Upper lobe of left lung (tissue), 6 donors: ENCODE measurements around the gene TFEB. TPM values are rescaled to one million over a fixed set of nuclear protein-coding genes. Genes with fewer than 3 reads are reported as not detected.

Source experiments
- ATAC-seq, 2 donors: fragments of 200-7000 bp; cut with Tn5 transposase; one replicate each; pipeline ENCODE4 v1.9.1; 2022; ENCODE audit warnings: mild to moderate bottlenecking in 2 of 2, moderate library complexity in 2 of 2; ENCODE audit not compliant: low FRiP score in 2 of 2
- DNase-seq, 2 donors: peaks; one replicate each; pipeline ENCODE4 v3.0.0-alpha.2; 2019 to 2020
- H3K27ac ChIP-seq, 4 donors: fragments of 200-600 bp; sonication (generic); one replicate each; pipeline ENCODE4 v1.5.1; 2016 to 2019
- H3K27me3 ChIP-seq, 4 donors: fragments of 200-600 bp; sonication (generic); one replicate each; pipeline ENCODE4 v1.5.1; 2017 to 2019
- H3K36me3 ChIP-seq, 4 donors: fragments of 200-600 bp; sonication (generic); one replicate each; pipeline ENCODE4 v1.5.1; 2016 to 2019
- H3K4me1 ChIP-seq, 4 donors: fragments of 200-600 bp; sonication (generic); one replicate each; pipeline ENCODE4 v1.5.1; 2018 to 2019
- H3K4me3 ChIP-seq, 4 donors: fragments of 200-600 bp; sonication (generic); one replicate each; pipeline ENCODE4 v1.5.1; 2017 to 2019; ENCODE audit warnings: mild to moderate bottlenecking in 2 of 4, moderate library complexity in 1 of 4
- H3K9me3 ChIP-seq, 4 donors: fragments of 200-600 bp; sonication (generic); one replicate each; pipeline ENCODE4 v1.5.1; 2018 to 2019
- EP300 ChIP-seq, 4 donors: sonication (generic); formaldehyde crosslinking; IDR thresholded peaks; one replicate each; pipeline ENCODE4 v1.5.1; 2017; ENCODE audit warnings: antibody characterized with exemption in 4 of 4, control low read depth in 2 of 4
- POLR2A ChIP-seq, 4 donors: fragments of 450-650 bp; IDR thresholded peaks; one replicate each; pipeline ENCODE4 v1.5.1; 2016 to 2017; ENCODE audit warnings: antibody characterized with exemption in 4 of 4, mild to moderate bottlenecking in 2 of 4
- POLR2AphosphoS5 ChIP-seq, 2 donors: sonication (generic); formaldehyde crosslinking; IDR thresholded peaks; one replicate each; pipeline ENCODE4 v1.5.1; 2017; ENCODE audit warnings: antibody characterized with exemption in 2 of 2
- WGBS, 2 donors: methylation state at CpG; one replicate each; pipeline ENCODE4 v1.1.5; 2017 to 2018; 5-methylcytosine and 5-hydroxymethylcytosine counted together
- total RNA-seq, 6 donors: library from RNA; depleted of rRNA in 4 of 6; stranded (reverse); fragments of >200 nt in 4 of 6; gene quantifications; one replicate each; pipeline versions ENCODE4 v1.1.0 to v1.2.1, GENCODE V29; 2016 to 2021
- TF ChIP-seq, protein P1 (sequence below), 6 experiments: fragments of 450-650 bp in 4 of 6; fragments of 200-600 bp in 2 of 6; sonication (generic) in 2 of 6; IDR thresholded peaks; one replicate each; pipeline ENCODE4 v1.5.1; 2016 to 2019; ENCODE audit warnings: antibody characterized with exemption in 6 of 6
- donor health status: DM: no; HTN: no; CAD: no; lungs with moderate emphysema.
- donor health status: DM: no; HTN: yes; CAD: no; lungs with severe emphysema.

Gene TFEB
- total RNA-seq, 6 donors from 2014 or later = 20.2 to 46.0 (median 27.3) TPM

GRCh38 chr6:41744236-41744787 is 8.9 kb upstream of the TFEB start:
- peaks cover 0 to 42% (median 9%) of the 10 kb centered on the region in 4 donors for H3K4me1 ChIP-seq
- WGBS, 2 donors = 68 to 75% methylated on average over 4 to 6 of the region's 7 CpGs
- no peaks in the 10 kb centered on the region for H3K9me3 ChIP-seq
- peak in 1 of 4 donors; percentile 8 for TF ChIP-seq POLR2A (IDR thresholded peaks at IDR 0.05)
- TF ChIP-seq, protein P1, sequence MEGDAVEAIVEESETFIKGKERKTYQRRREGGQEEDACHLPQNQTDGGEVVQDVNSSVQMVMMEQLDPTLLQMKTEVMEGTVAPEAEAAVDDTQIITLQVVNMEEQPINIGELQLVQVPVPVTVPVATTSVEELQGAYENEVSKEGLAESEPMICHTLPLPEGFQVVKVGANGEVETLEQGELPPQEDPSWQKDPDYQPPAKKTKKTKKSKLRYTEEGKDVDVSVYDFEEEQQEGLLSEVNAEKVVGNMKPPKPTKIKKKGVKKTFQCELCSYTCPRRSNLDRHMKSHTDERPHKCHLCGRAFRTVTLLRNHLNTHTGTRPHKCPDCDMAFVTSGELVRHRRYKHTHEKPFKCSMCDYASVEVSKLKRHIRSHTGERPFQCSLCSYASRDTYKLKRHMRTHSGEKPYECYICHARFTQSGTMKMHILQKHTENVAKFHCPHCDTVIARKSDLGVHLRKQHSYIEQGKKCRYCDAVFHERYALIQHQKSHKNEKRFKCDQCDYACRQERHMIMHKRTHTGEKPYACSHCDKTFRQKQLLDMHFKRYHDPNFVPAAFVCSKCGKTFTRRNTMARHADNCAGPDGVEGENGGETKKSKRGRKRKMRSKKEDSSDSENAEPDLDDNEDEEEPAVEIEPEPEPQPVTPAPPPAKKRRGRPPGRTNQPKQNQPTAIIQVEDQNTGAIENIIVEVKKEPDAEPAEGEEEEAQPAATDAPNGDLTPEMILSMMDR (IDR thresholded peaks at IDR 0.05) = no peak
- no peaks in the 10 kb centered on the region for H3K27me3 ChIP-seq
- peak overlapping the region in 2 of 4 donors; percentile 21 to 69 for H3K27ac ChIP-seq
- no peaks in the 10 kb centered on the region for H3K36me3 ChIP-seq
- ATAC-seq (no peak), DNase-seq (no peak)
- H3K4me3 ChIP-seq = peak overlapping the region in 2 of 4 donors; percentile 30 to 41

GRCh38 chr6:41743406-41744235 is 8.2 kb upstream of the TFEB start:
- no peak for DNase-seq
- TF ChIP-seq POLR2A (IDR thresholded peaks at IDR 0.05) (no peak), POLR2AphosphoS5 (IDR thresholded peaks at IDR 0.05) (no peak), EP300 (IDR thresholded peaks at IDR 0.05) (no peak)
- TF ChIP-seq, protein P1 (IDR thresholded peaks at IDR 0.05) = no peak
- H3K4me3 ChIP-seq = peak overlapping the region in 2 of 4 donors; percentile 30 to 41
- WGBS, 2 donors = 73 to 88% methylated on average over 4 to 6 of the region's 6 CpGs
- no peak for ATAC-seq
- no peaks in the 10 kb centered on the region for H3K27me3 ChIP-seq
- H3K9me3 ChIP-seq = no peaks in the 10 kb centered on the region
- peak overlapping the region in 2 of 4 donors; percentile 21 to 69 for H3K27ac ChIP-seq
- peaks cover 0 to 36% (median 7%) of the 10 kb centered on the region in 4 donors for H3K4me1 ChIP-seq
- H3K36me3 ChIP-seq = no peaks in the 10 kb centered on the region

GRCh38 chr6:41741625-41742490 is 6.5 kb upstream of the TFEB start:
- Histone ChIP-seq H3K36me3 (no peaks in the 10 kb centered on the region), H3K27me3 (no peaks in the 10 kb centered on the region), H3K4me1 (peaks cover 0 to 23% (median 7%) of the 10 kb centered on the region in 4 donors), H3K4me3 (no peak overlapping the region), H3K9me3 (no peaks in the 10 kb centered on the region), H3K27ac (peak overlapping the region in 1 of 4 donors; percentile 39)
- DNase-seq (peak in 1 of 2 donors; percentile 75), ATAC-seq (no peak)
- TF ChIP-seq POLR2AphosphoS5 (IDR thresholded peaks at IDR 0.05) (no peak), POLR2A (IDR thresholded peaks at IDR 0.05) (no peak), EP300 (IDR thresholded peaks at IDR 0.05) (no peak)
- TF ChIP-seq, protein P1 (IDR thresholded peaks at IDR 0.05) = no peak
- WGBS, 2 donors = 80 to 83% methylated on average over 18 to 20 of the region's 20 CpGs

- no peak overlapping the region for H3K4me3 ChIP-seq
- 91 to 92% methylated on average over 9 to 12 of the region's 13 CpGs for WGBS, 2 donors
Measured at GRCh38 chr6:41740366-41741162, 5.2 kb upstream of the TFEB start.

More at GRCh38 chr6:41740366-41741162, 5.2 kb upstream of the TFEB start:
- Histone ChIP-seq H3K27ac (peak overlapping the region in 1 of 4 donors; percentile 49), H3K36me3 (no peaks in the 10 kb centered on the region), H3K9me3 (no peaks in the 10 kb centered on the region), H3K4me1 (peaks cover 6 to 25% (median 14%) of the 10 kb centered on the region in 4 donors), H3K27me3 (no peaks in the 10 kb centered on the region)
- no peak for TF ChIP-seq POLR2AphosphoS5 (IDR thresholded peaks at IDR 0.05)
- TF ChIP-seq, protein P1 (IDR thresholded peaks at IDR 0.05) = no peak
- DNase-seq (no peak), ATAC-seq (no peak)
